T47D (cell line): ENCODE results near the gene STXBP1.

Experiments
- DNase-seq, 2 experiments: peaks; one replicate each; pipeline versions ENCODE4 v3.0.0 to v3.0.0-alpha.2; 2011 to 2012; ENCODE audit warnings: low read depth in 1 of 2, low spot score in 1 of 2
- JUND ChIP-seq: IDR thresholded peaks from 2 replicates; pipeline ENCODE4 v1.6.1; 2012; ENCODE audit warnings: low read depth
- in situ Hi-C: cut with HindIII; loops from 2 replicates; pipeline ENCODE4 v1.10.0; 2016; ENCODE audit warnings: low sequenced_read_pairs, low pct_unique_long_range_greater_than_20kb

STXBP1 gene

DNA sequence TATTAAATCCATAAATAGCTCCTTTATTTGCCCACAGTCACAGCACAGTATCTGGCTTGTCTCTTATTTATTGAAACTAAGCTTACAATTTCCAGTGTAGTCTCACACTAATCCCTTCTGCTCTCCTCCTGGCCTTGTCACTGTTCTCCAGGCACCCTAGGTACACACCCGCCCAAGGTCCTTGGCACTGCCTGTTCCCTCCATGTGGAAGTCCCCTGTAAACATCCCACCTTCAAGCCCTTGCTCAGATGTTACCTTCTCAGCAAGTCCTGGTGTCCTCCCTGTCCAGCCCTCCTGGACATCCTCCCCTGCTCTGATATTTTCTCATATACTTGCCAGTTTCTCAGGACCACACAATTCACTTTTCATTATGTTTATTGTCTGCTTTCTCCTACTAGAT, 50.5 kb downstream of the STXBP1 start:
- in situ Hi-C loops, result no loop called here

DNA sequence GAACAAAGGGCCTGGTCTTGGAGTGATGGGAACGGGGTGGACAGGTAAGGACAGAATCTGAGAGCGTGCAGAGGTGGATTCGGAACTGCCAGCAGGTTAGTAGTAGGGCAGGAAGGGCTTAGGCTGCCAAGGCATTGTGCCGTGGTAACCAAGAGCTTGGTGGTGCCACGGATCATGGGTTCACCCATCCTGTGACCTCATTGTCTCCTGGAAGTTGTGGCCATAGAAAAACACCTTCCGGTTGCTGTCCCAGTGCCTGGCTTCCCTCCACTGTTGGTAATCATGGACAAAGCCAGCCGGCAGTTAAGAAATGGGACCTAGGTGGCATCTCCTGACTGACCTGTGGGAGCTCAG, 52.2 kb downstream of the STXBP1 start:
- DNase-seq, result no peak
- in situ Hi-C loops, result no loop called here
- no peak for TF ChIP-seq JUND

More for the DNA sequence above, 50.5 kb downstream of the STXBP1 start:
- TF ChIP-seq JUND, result no peak
- no peak for DNase-seq

DNA sequence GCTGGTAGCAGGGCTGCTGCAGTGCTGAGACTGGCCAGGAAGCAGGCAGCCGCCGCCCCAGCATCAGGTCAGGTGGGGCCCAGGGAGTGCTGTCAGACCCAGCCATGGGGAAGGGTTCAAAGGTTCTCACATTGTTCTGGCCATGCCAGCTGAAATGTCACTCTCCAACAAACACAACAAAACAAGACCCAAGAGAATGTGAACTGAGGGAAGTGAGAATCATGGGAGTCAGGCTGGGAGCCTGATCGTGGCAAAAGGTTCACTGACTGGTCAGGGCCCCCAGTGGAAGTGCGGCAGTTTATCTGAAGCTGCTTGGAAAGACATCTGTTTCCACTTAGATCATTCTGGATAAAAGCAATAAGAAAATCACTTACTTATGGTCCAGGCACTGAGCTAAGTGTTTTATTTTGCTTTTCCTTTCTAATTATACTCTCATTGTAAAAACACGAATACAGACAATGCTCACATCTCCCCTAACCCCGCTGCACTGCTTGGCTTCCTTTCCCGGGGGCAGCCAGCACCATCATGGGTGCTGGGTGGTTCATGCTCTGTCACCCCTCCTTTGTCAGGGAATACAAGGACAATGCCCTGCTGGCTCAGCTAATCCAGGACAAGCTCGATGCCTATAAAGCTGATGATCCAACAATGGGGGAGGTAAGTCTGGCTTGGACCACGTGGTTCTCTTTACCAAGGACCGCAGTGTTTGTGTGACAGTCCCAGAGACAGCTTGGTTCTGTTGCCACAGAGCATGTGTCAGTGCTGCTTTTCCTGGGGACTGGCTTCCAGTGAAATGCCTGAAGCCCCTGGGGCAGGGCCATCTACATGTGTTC, 52.8 kb downstream of the STXBP1 start:
- in situ Hi-C loops, result no loop called here
- TF ChIP-seq JUND, result no peak

GRCh38 chr9:127667127-127667844, 55.2 kb downstream of the STXBP1 start:
- in situ Hi-C loops, result no loop called here
- no peak for DNase-seq

More for the DNA sequence above, 52.8 kb downstream of the STXBP1 start:
- no peak for DNase-seq

GRCh38 chr9:127667906-127668305, 55.8 kb downstream of the STXBP1 start:
- in situ Hi-C loops, result no loop called here
- DNase-seq, result no peak
- no peak for TF ChIP-seq JUND

More at GRCh38 chr9:127667127-127667844, 55.2 kb downstream of the STXBP1 start:
- TF ChIP-seq JUND, result no peak

DNA sequence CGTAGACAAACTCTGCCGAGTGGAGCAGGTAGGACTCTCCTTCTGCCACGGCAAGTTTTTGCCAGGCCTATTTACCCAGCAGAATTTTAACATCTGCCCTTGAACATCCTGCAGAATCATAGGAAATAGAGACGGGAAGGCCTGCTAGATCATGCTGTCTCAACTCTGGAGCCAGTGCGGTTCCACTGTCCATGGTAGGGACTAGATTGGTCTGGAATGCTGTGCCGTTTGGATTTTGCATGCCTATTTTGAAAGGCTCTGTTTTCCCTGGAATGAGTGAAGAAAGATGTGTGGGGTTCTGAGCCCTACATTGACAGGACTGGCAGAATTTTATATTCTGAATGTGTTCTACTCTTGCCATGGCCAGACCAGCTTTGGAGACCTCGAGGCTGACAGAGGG, 61.2 kb downstream of the STXBP1 start:
- in situ Hi-C loops, result no loop called here
- DNase-seq, result no peak
- TF ChIP-seq JUND, result no peak

DNA sequence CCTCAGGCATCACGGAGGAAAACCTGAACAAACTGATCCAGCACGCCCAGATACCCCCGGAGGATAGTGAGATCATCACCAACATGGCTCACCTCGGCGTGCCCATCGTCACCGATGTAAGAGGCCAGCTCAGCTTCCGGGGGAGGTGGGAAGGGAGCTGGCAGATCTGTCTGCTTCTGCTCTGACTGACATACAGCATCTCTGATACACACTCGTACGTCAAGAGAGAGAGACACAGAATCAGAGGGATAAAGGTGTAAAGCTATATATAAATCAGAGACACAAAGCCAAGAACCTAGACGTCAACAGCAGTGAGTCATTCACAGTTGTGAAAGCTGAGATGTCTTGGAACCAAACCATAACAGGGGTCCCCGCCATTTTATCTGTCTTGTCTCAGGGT, 64.6 kb downstream of the STXBP1 start:
- TF ChIP-seq JUND, result no peak
- in situ Hi-C loops, result no loop called here
- no peak for DNase-seq

DNA sequence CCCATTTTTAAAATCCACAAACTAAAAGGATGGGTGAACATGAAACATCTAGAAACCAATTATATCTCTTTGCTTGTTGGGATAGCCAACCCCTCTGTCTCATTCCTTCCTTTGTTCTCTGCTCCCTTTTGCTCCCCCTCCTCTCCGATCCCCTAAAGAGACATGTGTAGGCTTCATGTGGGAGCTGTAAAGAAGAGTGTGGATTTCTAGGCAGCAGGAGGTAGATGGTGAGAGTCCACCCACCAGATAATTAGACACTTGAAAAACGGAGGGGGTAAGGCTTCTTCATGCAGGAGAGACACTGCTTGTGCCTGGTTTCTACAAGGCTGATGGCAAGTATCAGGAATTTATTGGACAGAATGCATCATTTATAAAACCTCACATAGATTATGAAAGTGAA, 67.4 kb downstream of the STXBP1 start:
- no peak for TF ChIP-seq JUND
- no peak for DNase-seq

DNA sequence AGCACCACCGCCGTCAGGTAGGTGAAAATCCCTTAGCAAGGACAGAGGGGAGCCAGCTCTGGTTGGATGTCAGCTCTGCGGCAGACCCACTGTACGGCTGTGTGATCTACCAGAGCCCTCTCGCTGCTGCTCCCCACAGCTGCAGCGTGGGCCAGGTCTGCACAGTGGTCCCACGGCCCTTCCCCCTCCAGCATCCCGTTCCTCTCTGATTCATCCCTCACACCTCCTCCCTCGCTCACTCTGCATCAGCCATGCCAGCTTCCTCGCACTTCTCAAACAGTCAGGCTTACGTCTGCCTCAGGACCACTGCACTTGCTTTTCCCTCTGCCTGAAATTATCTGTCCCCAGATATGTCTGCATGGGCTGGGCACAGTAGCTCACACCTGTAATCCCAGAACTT, 68.1 kb downstream of the STXBP1 start:
- in situ Hi-C loops, result no loop called here
- DNase-seq, result no peak
- TF ChIP-seq JUND, result no peak

More for the DNA sequence above, 67.4 kb downstream of the STXBP1 start:
- in situ Hi-C loops, result no loop called here

DNA sequence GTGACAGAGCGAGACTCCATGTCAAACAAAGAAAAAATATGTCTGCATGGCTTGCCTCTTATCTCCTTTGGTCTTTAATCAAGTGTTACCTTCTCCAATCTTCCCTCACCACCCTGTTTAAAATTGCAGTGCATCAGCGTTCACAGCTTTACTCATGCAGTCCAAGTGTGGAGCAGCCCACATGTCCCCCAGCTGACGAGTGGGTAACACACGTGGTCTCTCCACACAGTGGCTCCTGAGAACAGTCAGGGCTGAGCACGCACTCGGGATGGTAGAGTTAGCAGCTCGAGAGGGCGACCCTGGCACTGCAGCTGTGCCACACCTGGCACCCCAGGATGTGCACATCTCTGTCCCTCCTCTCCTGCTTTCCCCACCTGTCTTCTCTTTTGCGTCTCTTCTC, 68.8 kb downstream of the STXBP1 start:
- no peak for DNase-seq
- in situ Hi-C loops, result no loop called here
- no peak for TF ChIP-seq JUND

DNA sequence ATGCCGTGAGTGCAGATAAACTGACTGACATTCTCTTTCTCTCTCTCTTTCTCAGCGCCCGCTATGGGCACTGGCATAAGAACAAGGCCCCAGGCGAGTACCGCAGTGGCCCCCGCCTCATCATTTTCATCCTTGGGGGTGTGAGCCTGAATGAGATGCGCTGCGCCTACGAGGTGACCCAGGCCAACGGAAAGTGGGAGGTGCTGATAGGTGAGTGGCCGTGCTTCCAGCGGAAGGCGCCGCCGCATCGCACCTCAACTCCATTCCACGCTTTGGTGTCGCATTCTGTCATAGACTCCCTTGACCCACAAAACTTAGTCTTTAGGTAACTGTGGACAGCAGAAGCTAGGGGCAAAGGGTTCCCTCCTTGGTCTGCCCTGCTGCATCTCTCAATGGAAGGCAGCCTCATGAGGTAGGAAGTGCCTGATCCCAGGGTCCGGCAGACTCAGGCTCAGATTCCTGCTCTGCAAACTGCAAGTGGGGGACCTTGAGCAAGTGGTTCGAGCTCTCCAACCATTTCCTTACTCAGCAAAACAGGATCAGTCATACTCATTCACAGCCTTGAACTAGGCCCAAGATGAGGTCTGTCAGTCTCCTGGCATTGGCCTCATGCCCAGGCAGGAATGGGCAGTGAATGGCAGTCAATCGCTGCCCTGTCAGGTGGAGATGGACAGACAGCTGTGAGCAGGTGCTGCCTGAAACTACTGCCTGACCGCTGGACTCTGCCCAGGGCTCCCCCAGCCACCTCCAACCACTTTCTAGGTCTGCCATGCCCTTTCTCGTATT, 70.5 kb downstream of the STXBP1 start:
- in situ Hi-C loops, result no loop called here
- peak in 1 of 2 experiments; percentile 22 for DNase-seq
- no peak for TF ChIP-seq JUND

DNA sequence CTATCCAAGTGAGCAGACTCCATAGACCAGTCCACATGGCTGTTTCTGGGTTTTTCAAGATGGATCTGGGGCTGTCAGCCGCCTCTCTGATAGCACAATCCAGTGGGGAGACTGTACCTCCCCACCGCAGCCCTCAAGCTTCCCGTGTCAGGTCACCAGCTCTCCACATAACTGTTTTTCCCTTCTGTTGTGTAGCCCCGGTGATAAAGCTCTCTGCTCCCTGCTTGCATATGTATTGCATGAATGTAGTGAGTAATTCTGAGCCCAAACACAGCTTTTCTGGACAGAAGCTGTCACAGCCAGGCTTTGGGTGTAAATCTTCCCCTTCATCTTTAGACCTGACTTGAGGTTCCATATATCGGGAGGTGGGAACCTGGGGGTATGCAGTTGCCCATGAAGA, 71.6 kb downstream of the STXBP1 start:
- TF ChIP-seq JUND, result no peak
- in situ Hi-C loops, result no loop called here

DNA sequence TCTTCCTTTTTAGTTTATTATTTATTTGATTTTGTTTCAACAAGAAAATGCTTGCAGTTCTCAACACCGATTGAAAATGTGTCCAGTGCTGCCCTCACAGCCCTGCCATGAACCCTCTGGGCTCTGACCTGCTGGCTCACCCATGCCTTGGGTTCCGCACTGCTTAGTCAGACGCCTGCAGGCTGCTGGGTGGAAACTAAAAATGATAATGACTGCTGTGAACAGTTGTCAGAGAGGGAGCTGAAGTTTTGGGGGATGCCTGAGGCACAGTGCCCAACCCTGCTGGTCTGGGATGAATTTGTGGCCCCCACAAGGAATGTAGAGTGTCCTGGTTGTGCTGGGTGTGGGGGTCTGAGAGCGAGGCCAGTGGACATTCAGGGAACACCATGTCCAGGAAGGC, 72.5 kb downstream of the STXBP1 start:
- DNase-seq, result no peak
- in situ Hi-C loops, result no loop called here
- TF ChIP-seq JUND, result no peak

More for the DNA sequence above, 71.6 kb downstream of the STXBP1 start:
- no peak for DNase-seq
